Measurements from ENCODE around the gene USP36.
A peak's percentile ranks its signal among the peaks of the same experiment; 100 is the strongest.

USP36 gene

DNA sequence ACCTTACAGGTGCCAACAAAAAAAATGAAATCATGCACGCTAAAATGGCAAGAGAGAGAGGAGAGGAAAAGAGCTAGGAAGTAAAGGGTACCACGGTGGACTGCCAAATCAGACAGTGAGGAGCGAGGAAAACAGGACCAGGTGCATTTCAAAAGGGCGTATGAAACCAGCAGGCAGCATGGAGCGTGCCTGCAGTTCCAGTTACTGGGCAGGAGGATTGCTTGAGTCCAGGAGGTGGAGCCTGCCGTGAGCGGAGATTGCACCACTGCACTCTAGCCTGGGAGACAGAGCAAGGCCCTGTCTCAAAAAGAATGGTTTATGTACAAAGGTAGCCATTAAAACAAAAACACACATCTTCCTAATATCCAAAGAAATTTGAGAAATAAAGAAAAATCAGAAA, 16.4 kb downstream of the USP36 start:
- peaks cover 5% of the 10 kb centered on the region for H3K4me1 ChIP-seq (ENCODE audit: insufficient read depth, insufficient read length)
- H3K4me3 ChIP-seq (ENCODE audit: insufficient read length, low read depth), result no peak overlapping the region
- peaks cover 96% of the 10 kb centered on the region for H3K36me3 ChIP-seq (ENCODE audit: insufficient read depth, insufficient read length, low read length)
- no peak overlapping the region for H3K9ac ChIP-seq (ENCODE audit: insufficient read length, low read depth)
- TF ChIP-seq SUZ12 (IDR thresholded peaks at IDR 0.05; ENCODE audit: extremely low read depth, insufficient read depth, insufficient read length), result no peak
- TF ChIP-seq YY1 (IDR thresholded peaks at IDR 0.05; ENCODE audit: insufficient read depth, insufficient read length), result no peak
- DNase-seq (ENCODE audit: low read depth, low spot score), result no peak
- H3K27me3 ChIP-seq (ENCODE audit: insufficient read depth, insufficient read length), result no peaks in the 10 kb centered on the region
- H3K9me3 ChIP-seq (ENCODE audit: insufficient read depth, low read length), result no peaks in the 10 kb centered on the region

GRCh38 chr17:78823282-78824046, 17.1 kb downstream of the USP36 start:
- H3K36me3 ChIP-seq (ENCODE audit: insufficient read depth, insufficient read length, low read length), result peaks cover 96% of the 10 kb centered on the region
- no peak overlapping the region for H3K4me3 ChIP-seq (ENCODE audit: insufficient read length, low read depth)
- H3K9ac ChIP-seq (ENCODE audit: insufficient read length, low read depth), result no peak overlapping the region
- TF ChIP-seq SUZ12 (IDR thresholded peaks at IDR 0.05; ENCODE audit: extremely low read depth, insufficient read depth, insufficient read length), result no peak
- no peak for TF ChIP-seq ZNF274 (IDR thresholded peaks at IDR 0.05; ENCODE audit: low read depth, low read length)
- TF ChIP-seq YY1 (IDR thresholded peaks at IDR 0.05; ENCODE audit: insufficient read depth, insufficient read length), result no peak
- peaks cover 5% of the 10 kb centered on the region for H3K4me1 ChIP-seq (ENCODE audit: insufficient read depth, insufficient read length)
- DNase-seq (ENCODE audit: low read depth, low spot score), result no peak
- no peaks in the 10 kb centered on the region for H3K27me3 ChIP-seq (ENCODE audit: insufficient read depth, insufficient read length)
- no peaks in the 10 kb centered on the region for H3K9me3 ChIP-seq (ENCODE audit: insufficient read depth, low read length)

DNA sequence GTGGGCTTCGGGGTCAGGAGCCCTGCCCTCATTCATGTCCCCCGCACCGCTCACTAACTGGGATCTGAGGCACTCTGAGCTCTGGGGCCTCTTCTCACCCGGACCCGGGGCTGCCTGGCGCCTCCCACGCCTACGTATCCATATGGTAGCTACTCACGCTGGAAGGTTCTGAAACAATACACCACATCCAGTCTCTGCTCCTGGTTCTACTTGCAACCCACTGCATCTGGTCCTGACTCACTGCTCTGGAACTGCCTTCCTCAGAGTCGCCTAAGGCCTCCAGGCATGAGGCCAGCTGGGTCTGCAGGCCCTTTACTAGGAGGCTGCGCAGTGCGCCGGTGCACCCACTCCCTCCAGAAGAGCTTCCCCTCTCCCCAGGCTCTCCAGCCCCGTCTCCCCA, 18.1 kb downstream of the USP36 start:
- DNase-seq (ENCODE audit: low read depth, low spot score), result no peak
- no peak overlapping the region for H3K4me3 ChIP-seq (ENCODE audit: insufficient read length, low read depth)
- no peaks in the 10 kb centered on the region for H3K27me3 ChIP-seq (ENCODE audit: insufficient read depth, insufficient read length)
- peaks cover 96% of the 10 kb centered on the region for H3K36me3 ChIP-seq (ENCODE audit: insufficient read depth, insufficient read length, low read length)
- H3K9me3 ChIP-seq (ENCODE audit: insufficient read depth, low read length), result no peaks in the 10 kb centered on the region
- peak overlapping the region; percentile 7 for H3K9ac ChIP-seq (ENCODE audit: insufficient read length, low read depth)
- TF ChIP-seq ZNF274 (IDR thresholded peaks at IDR 0.05; ENCODE audit: low read depth, low read length) (no peak), SUZ12 (IDR thresholded peaks at IDR 0.05; ENCODE audit: extremely low read depth, insufficient read depth, insufficient read length) (no peak), YY1 (IDR thresholded peaks at IDR 0.05; ENCODE audit: insufficient read depth, insufficient read length) (no peak)
- peaks cover 5% of the 10 kb centered on the region for H3K4me1 ChIP-seq (ENCODE audit: insufficient read depth, insufficient read length)

DNA sequence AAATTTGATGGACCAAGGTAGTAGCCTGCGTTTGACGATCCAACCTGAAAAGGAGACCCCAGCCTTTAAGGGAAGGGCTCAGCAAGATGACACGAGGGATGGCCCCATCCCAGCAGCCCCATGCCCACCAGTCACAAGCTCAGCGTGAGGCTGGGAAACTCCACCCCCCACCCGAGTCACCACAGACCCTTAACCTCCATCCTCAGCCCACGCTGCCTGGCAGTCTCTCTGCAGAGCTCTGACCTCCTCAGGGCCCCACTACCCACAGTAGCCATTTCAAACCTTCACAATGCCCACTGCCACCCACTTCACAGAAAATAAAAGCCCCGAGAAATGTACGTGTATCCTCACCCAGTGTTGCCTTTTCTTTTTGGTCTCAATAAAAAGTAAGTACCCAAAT, 18.7 kb downstream of the USP36 start:
- Histone ChIP-seq H3K4me1 (ENCODE audit: insufficient read depth, insufficient read length) (peaks cover 5% of the 10 kb centered on the region), H3K4me3 (ENCODE audit: insufficient read length, low read depth) (no peak overlapping the region), H3K9me3 (ENCODE audit: insufficient read depth, low read length) (no peaks in the 10 kb centered on the region), H3K9ac (ENCODE audit: insufficient read length, low read depth) (no peak overlapping the region), H3K36me3 (ENCODE audit: insufficient read depth, insufficient read length, low read length) (peaks cover 96% of the 10 kb centered on the region), H3K27me3 (ENCODE audit: insufficient read depth, insufficient read length) (no peaks in the 10 kb centered on the region)
- no peak for DNase-seq (ENCODE audit: low read depth, low spot score)
- TF ChIP-seq ZNF274 (IDR thresholded peaks at IDR 0.05; ENCODE audit: low read depth, low read length), result no peak
- no peak for TF ChIP-seq SUZ12 (IDR thresholded peaks at IDR 0.05; ENCODE audit: extremely low read depth, insufficient read depth, insufficient read length)
- TF ChIP-seq YY1 (IDR thresholded peaks at IDR 0.05; ENCODE audit: insufficient read depth, insufficient read length), result no peak

DNA sequence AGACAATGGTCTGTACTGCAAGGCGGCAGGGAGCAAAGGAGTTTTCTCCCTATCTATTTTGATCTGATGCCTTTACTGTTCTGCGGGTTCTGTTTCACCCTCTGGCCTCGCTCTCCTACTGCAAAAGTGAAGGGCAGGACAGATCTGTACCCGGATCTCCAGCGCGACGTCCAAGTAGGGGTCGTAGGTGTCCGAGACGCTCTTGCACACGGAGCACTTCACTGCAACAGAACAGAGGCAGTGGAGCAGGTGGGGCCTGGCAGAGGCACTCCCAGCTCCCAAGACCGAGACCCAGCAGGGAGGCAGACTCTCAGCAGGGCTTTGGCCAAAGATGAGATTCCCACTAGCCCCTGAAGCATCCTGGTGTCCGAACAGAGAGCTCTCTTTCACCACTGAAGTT, 19.8 kb downstream of the USP36 start:
- TF ChIP-seq YY1 (IDR thresholded peaks at IDR 0.05; ENCODE audit: insufficient read depth, insufficient read length) (no peak), ZNF274 (IDR thresholded peaks at IDR 0.05; ENCODE audit: low read depth, low read length) (no peak), SUZ12 (IDR thresholded peaks at IDR 0.05; ENCODE audit: extremely low read depth, insufficient read depth, insufficient read length) (no peak)
- Histone ChIP-seq H3K36me3 (ENCODE audit: insufficient read depth, insufficient read length, low read length) (peaks cover 92% of the 10 kb centered on the region), H3K4me1 (ENCODE audit: insufficient read depth, insufficient read length) (peaks cover 5% of the 10 kb centered on the region), H3K27me3 (ENCODE audit: insufficient read depth, insufficient read length) (no peaks in the 10 kb centered on the region), H3K9me3 (ENCODE audit: insufficient read depth, low read length) (no peaks in the 10 kb centered on the region), H3K4me3 (ENCODE audit: insufficient read length, low read depth) (no peak overlapping the region), H3K9ac (ENCODE audit: insufficient read length, low read depth) (no peak overlapping the region)
- no peak for DNase-seq (ENCODE audit: low read depth, low spot score)

- no peaks in the 10 kb centered on the region for H3K27me3 ChIP-seq (ENCODE audit: insufficient read depth, insufficient read length)
- H3K4me1 ChIP-seq (ENCODE audit: insufficient read depth, insufficient read length), result peaks cover 5% of the 10 kb centered on the region
- no peak for TF ChIP-seq YY1 (IDR thresholded peaks at IDR 0.05; ENCODE audit: insufficient read depth, insufficient read length)
- no peak for TF ChIP-seq SUZ12 (IDR thresholded peaks at IDR 0.05; ENCODE audit: extremely low read depth, insufficient read depth, insufficient read length)
- no peak for TF ChIP-seq ZNF274 (IDR thresholded peaks at IDR 0.05; ENCODE audit: low read depth, low read length)
- no peak overlapping the region for H3K4me3 ChIP-seq (ENCODE audit: insufficient read length, low read depth)
- H3K9me3 ChIP-seq (ENCODE audit: insufficient read depth, low read length), result no peaks in the 10 kb centered on the region
- no peak overlapping the region for H3K9ac ChIP-seq (ENCODE audit: insufficient read length, low read depth)
- DNase-seq (ENCODE audit: low read depth, low spot score), result no peak
- H3K36me3 ChIP-seq (ENCODE audit: insufficient read depth, insufficient read length, low read length), result peaks cover 92% of the 10 kb centered on the region
These were observed 20.5 kb downstream of the USP36 start for GRCh38 chr17:78819806-78820792.

GRCh38 chr17:78819402-78819801, 21.2 kb downstream of the USP36 start:
- H3K9me3 ChIP-seq (ENCODE audit: insufficient read depth, low read length), result no peaks in the 10 kb centered on the region
- H3K27me3 ChIP-seq (ENCODE audit: insufficient read depth, insufficient read length), result no peaks in the 10 kb centered on the region
- H3K36me3 ChIP-seq (ENCODE audit: insufficient read depth, insufficient read length, low read length), result peaks cover 92% of the 10 kb centered on the region
- no peak for DNase-seq (ENCODE audit: low read depth, low spot score)
- no peak overlapping the region for H3K9ac ChIP-seq (ENCODE audit: insufficient read length, low read depth)
- peaks cover 5% of the 10 kb centered on the region for H3K4me1 ChIP-seq (ENCODE audit: insufficient read depth, insufficient read length)
- H3K4me3 ChIP-seq (ENCODE audit: insufficient read length, low read depth), result no peak overlapping the region
- no peak for TF ChIP-seq ZNF274 (IDR thresholded peaks at IDR 0.05; ENCODE audit: low read depth, low read length)
- TF ChIP-seq SUZ12 (IDR thresholded peaks at IDR 0.05; ENCODE audit: extremely low read depth, insufficient read depth, insufficient read length), result no peak
- TF ChIP-seq YY1 (IDR thresholded peaks at IDR 0.05; ENCODE audit: insufficient read depth, insufficient read length), result no peak
